Midbrain (tissue), 1 donor: ENCODE measurements around the gene MAD1L1.

ENCODE experiments used
- DNase-seq: peaks from one replicate; lab custom pipeline; 2025; lab: John Stamatoyannopoulos, UW

The MAD1L1 gene

GRCh38 chr7:2157473-2158279, 75.1 kb downstream of the MAD1L1 start:
- peak; percentile 84 for DNase-seq

GRCh38 chr7:2156756-2157472, 75.8 kb downstream of the MAD1L1 start:
- no peak for DNase-seq

GRCh38 chr7:2154831-2155230, 77.9 kb downstream of the MAD1L1 start:
- DNase-seq = no peak

GRCh38 chr7:2154121-2154520, 78.6 kb downstream of the MAD1L1 start:
- DNase-seq = no peak

GRCh38 chr7:2152646-2153045, 80.1 kb downstream of the MAD1L1 start:
- no peak for DNase-seq

GRCh38 chr7:2151801-2152612, 80.7 kb downstream of the MAD1L1 start:
- no peak for DNase-seq

GRCh38 chr7:2151237-2151636, 81.5 kb downstream of the MAD1L1 start:
- peak; percentile 12 for DNase-seq

GRCh38 chr7:2150445-2150815, 82.3 kb downstream of the MAD1L1 start:
- DNase-seq = no peak

GRCh38 chr7:2149672-2150444, 82.9 kb downstream of the MAD1L1 start:
- DNase-seq = no peak

GRCh38 chr7:2148814-2149213, 83.9 kb downstream of the MAD1L1 start:
- DNase-seq = no peak

GRCh38 chr7:2148189-2148588, 84.6 kb downstream of the MAD1L1 start:
- no peak for DNase-seq

- DNase-seq = no peak
Measured at GRCh38 chr7:2146676-2147472, 85.9 kb downstream of the MAD1L1 start.

GRCh38 chr7:2145835-2146580, 86.7 kb downstream of the MAD1L1 start:
- no peak for DNase-seq

- DNase-seq = no peak
Measured at GRCh38 chr7:2144926-2145325, 87.8 kb downstream of the MAD1L1 start.

GRCh38 chr7:2143981-2144595, 88.7 kb downstream of the MAD1L1 start:
- no peak for DNase-seq

- no peak for DNase-seq
Measured at GRCh38 chr7:2143450-2143849, 89.3 kb downstream of the MAD1L1 start.

GRCh38 chr7:2142386-2142785, 90.4 kb downstream of the MAD1L1 start:
- no peak for DNase-seq

GRCh38 chr7:2141651-2142050, 91.1 kb downstream of the MAD1L1 start:
- DNase-seq = peak; percentile 53

GRCh38 chr7:2141021-2141410, 91.7 kb downstream of the MAD1L1 start:
- no peak for DNase-seq
